ENCODE results near the gene CRACR2A.

Gene CRACR2A, protein sequence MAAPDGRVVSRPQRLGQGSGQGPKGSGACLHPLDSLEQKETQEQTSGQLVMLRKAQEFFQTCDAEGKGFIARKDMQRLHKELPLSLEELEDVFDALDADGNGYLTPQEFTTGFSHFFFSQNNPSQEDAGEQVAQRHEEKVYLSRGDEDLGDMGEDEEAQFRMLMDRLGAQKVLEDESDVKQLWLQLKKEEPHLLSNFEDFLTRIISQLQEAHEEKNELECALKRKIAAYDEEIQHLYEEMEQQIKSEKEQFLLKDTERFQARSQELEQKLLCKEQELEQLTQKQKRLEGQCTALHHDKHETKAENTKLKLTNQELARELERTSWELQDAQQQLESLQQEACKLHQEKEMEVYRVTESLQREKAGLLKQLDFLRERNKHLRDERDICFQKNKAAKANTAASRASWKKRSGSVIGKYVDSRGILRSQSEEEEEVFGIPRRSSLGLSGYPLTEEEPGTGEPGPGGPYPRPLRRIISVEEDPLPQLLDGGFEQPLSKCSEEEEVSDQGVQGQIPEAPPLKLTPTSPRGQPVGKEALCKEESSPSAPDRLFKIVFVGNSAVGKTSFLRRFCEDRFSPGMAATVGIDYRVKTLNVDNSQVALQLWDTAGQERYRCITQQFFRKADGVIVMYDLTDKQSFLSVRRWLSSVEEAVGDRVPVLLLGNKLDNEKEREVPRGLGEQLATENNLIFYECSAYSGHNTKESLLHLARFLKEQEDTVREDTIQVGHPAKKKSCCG

DNA sequence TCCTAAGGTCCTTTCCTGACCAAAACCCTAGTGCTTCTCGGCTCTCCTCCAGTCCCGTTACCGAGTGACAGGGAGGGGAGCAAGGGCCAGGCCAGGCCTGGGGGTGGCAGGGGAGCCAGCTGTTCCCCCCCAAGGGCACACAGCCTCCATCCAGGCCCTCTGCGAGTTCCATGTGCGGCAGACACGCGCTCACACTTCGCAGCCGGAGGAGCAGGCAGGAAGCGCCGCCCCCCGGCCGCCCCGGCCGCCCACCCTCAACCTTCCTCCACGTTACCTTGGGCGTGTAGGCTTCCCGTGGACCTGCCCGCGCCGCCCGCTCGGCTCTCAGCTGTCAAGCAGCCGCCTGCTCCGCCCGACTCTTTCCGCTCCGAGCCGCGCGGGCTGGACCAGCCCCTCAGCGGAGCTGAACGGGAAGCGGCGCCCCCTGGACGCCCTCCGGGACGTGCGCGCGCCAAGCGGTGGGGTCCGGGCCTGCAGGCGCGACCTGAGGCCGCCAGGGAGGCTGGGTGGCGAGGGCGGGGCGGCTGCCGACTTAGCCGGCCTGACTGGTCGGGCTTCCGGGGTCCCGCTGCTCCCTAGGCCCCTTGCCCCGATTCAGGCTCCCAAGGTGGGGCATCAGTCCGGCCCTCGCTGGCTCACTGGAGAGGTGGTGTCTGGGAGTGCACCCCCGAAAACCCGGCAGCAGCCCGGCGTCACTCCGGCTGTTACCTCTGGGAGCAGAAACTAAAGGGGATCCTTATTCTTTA is at the start of gene CRACR2A:
TSS of gene CRACR2A (minus strand) at position 369 of the 746 bp plus-strand sequence. CDS start 56,110 bp downstream, outside the sequence.
- peak; percentile 64 for DNase-seq (ENCODE audit: low read depth)

DNA sequence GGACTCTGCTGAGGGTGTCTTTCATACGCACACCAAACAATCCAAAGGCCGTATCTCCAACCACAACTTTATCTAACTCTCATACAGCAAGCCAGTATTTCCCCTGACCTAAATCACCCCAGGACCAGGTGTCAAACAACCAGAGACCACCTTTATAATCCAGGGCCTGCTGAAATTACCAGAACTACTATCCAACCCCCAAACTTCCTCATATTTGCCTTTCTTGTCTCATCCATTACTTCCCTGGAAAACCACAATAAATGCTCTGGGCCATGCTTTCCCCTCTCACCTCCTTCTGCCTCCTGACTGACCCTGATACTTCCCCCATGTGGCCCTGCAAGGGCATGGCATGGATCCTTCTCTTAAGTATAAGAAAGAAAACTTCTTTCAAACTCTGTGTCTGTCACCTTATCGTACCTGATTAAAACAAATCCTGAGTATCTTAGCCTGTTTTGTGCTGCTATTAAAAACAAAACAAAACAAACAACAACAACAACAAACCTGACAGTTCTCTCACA is 44.7 kb upstream of the CRACR2A start:
- DNase-seq (ENCODE audit: low read depth), result no peak

DNA sequence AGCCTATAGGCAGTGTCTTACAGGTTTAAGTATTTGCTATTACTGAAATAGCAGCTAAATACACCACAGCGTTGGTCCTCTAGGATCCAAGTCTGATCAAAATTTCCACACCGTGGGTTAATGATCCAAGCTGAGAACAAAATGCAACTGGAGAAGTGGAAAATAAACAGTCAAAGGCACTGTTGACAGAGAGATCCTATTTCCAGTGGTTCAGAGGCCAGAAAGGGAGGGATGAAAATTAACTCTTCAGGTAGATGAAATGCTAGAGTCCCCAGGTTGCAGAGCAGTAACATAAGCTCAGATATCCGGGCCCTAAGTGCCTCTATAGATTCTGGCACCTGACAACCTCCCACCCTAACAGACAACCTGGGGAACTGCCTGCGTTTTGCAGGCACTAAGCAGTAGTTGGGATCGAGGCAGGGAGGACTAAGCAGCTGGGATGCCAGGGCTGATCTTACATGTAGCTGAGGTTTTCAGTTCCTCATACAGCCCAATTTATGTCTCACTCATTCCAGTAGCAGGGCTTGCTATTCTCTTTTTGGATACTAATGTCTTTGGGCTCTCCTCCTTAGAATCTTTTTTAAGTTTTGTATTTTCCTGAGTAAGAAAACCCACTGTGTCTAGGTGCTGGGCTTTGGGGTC is 42.7 kb upstream of the CRACR2A start:
- DNase-seq (ENCODE audit: low read depth), result no peak

DNA sequence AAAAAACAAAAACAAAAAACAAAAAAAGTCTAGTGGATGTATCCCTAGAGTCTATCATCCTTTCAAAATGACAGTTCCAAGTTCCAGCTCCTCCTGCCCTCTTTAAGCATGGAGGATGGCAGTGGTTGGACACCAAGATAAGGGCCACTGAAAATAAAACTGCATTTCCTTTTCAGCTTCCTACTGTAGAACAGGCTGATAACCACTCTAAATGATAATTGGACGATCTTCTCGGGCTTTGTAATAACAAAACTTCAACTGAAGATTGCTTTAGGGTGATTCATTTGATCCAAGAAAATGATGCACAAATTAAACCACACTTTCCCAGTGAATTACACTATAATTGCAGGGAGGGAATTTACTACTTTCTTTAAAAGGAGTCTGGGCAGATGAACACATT is 42.2 kb upstream of the CRACR2A start:
- DNase-seq (ENCODE audit: low read depth), result no peak

DNA sequence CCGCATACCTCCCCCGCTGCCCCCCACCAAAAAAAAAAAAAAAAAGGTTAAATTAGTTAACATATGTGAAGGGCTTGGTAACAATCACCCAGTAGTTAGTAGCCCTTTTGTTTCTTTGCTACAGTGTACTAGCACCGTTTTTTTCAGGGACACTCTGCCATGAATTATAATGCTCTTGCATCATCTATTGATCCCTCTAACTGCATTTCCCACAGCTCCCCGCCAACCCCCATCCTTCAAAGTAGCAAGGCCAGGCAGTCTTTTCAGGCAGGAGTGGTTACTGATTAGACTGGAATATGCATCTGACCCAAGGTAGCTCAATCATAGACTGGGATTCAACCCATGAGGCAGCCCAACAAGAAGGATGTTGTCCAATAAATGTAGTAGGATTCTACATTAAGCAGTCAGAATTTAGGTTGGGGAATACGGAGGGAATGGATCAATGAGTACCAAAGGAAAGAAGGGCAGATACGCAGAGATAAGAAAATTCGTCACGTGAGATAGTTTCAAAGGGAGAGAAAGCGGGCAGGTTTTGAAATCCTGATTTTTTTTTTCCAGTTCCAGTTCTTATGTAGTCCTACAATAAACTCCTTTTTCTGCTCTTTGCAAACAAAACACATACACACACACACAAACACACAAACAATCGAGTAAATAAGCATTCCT is 39.8 kb upstream of the CRACR2A start:
- no peak for DNase-seq (ENCODE audit: low read depth)

DNA sequence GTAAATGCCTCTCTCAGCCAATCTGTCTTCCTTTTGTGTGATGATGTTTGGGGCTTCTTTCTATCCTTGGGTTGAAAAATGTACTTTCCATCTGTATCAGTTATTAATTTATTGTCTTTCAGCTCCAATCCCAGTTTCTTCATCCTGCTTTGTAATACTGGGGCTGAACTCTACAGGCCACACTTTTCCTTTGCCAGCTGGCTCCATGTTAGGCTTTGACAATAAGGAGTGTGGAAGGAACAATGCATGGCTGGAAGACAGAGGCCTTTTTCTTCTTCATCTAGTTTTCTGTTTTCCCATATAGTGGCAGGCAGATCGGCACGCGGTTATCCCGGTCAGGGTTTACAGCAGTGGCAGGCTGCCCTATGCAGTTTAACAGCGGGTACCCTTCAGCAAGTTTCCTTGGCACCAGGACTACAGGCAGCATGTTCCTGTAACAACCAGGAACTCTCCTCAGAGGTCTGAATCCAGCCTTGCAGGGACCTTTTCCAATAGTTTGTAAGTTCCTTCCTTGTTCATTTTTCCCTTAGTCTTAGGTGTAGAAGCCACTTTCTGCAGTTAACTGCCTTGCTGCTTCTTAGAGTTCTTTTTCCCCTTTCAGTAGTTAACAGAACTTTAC is 38.5 kb upstream of the CRACR2A start:
- no peak for DNase-seq (ENCODE audit: low read depth)

DNA sequence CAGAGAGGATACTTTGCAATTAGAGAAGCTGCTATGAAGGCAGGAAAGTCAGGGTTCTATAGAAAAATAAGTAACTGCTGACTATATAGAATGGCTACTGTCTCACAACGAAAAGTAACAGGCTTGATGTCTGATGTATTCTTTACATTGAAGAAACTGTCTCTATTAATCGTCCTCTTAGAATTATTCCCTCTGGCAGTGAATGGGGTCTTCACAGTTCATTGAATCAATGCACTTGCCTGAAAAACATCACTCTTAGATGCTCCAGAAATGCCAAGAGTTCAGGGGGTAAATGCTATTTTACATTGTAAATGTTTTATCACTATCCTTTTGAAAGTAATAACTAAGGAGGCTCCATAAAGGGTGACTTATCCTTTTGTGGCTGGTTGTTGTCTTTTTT is 37.7 kb upstream of the CRACR2A start:
- DNase-seq (ENCODE audit: low read depth), result no peak

DNA sequence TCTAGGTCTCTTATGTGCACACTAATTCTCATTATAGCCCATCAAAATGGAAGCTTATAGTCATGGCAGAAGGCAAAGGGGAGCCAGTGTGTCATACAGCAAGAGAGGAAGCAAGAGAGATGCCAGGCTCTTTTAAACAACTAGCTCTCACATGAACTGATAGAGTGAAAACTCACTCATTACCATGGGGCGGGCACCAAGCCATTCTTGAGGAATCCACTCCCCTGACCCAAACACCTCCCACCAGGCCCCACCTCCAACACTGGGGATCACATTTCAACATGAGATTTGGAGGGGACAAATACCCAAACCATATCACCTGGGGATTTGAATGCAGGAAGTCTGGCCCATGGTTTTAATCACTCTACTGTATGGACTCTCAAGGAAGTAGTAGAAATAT is 36.9 kb upstream of the CRACR2A start:
- no peak for DNase-seq (ENCODE audit: low read depth)

DNA sequence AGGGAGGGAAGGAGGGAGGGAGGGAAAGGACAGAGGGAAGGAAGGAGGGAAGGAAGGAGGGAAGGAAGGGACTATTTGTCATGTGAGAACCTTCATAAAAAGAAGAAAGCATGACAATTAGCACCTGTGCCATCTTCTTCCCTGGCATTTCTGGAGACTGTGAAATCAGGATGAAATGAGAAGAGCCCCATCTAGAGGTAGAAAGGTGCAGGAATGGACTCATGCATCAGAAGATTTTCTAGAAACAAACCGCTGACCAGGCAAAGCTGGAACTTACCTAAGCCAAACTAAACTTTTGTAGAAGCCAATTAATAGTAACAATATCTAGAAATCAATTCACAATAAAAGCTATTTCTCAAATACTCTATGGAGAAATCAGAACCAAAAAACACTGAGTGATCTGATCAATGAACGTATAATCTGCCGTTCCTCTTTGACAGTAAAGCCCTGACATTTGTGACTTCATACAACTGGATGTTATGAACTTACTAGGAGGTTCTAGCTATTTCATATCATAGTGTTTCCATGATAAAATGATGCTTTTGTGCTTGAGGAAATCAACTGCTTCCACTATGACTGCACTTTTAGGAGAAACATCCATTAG is 24.4 kb upstream of the CRACR2A start:
- no peak for DNase-seq (ENCODE audit: low read depth)

DNA sequence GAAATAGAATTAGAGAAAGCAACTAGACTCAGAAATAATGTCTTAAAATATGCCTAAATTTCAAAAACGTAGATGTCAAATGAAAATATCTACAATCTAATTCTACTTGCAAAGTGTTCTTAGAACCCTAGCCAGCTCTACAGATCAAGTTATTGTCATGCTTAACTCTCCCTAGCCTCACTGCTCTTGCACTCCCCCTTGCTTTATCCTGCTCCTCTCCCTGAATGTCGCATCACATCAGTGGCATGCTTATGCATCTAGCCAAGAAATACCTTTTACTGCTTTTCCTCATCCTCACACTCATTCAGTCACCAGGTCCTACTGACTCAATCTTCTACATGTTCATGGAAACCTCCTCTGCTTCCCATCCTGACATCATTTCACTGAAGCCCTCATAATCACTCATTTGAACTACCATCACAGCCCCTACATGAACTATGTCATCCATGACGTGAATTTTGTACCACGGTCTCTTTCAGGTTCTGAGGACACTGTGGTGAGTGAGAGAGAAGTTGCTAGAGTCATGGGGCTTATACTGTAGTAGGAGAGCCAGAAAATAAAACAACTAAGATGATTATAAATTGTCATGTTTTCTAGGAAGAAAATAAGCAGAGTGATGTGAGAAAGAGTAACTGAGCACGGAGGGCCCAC is 22.6 kb upstream of the CRACR2A start:
- DNase-seq (ENCODE audit: low read depth), result no peak

DNA sequence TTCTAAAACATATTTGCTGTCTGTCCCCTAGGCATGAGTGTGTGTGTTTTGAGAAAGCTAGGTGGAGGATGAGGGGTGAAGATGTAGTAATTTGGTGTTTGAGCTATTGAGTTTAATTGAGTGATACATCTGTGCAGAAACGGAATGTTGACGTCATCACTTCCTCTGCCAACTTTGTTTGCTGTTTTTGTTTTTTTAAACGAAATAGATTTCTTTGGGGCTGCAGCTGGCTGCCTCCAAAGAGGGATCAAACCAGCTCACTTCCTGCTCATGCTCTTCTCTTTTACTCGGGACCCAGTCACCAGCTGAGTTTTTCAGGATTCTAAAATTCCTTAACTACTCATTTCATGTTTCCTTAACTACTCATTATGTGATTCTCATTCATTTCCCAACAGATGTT is 19.5 kb upstream of the CRACR2A start:
- no peak for DNase-seq (ENCODE audit: low read depth)

DNA sequence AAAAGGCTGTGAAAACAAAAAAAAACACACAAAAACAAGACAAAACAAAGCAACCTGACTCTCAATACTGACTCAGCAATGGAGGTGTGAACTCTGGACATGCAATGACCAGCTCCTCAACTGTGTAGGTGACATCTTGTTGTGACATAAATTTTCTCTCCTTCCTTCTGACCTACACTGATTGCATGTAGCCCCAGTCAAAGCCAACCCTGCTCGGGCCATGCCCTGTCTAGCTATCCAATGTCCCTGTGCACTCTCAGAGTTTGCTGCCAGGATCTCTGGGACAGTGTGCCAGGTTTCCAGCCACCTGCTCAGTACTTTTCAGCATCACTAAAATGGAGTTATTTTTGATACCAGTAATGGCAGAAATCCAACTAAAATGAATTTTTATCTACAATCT is 18.9 kb upstream of the CRACR2A start:
- no peak for DNase-seq (ENCODE audit: low read depth)

DNA sequence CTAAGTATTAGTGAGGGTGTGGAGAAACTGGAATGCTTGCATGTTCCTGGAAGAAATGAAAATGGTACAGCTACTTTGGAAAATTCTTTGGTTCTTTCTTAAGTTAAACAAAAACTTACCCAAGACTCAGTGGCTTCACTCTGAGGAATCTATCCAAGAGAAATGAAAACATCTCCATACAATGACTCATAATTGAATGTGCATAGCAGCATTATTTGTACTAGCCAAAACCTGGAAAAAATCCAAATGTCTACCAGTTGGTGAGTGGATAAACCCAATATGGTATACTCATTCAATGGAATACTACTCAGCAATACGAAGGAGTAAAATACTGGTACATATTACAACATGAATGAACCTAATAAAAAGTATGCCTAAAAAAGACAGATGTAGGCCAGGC is 18.0 kb upstream of the CRACR2A start:
- DNase-seq (ENCODE audit: low read depth), result no peak

DNA sequence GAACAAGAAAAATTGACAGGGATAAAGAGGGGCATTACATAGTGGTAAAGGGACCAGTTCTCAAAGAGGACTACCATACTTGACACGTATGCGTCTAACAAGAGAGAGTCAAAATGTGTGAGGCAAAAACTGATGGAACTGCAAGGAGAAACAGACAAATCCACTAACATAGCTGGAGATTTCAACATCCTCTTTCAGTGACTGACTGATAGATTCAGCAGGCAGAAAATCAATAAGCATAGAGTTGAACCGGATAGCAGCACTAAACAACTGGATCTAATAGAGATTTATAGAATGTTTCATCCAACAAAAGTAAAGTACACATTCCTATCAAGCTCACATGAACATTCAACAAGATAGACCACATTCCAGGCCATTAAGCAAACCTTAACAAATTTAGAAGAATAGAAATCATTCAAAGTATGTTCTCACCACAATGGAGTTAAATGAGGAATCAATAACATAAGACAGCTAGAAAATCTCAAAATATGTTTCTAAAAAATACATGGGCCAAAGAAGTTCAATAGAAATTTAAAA is 16.1 kb upstream of the CRACR2A start:
- no peak for DNase-seq (ENCODE audit: low read depth)

DNA sequence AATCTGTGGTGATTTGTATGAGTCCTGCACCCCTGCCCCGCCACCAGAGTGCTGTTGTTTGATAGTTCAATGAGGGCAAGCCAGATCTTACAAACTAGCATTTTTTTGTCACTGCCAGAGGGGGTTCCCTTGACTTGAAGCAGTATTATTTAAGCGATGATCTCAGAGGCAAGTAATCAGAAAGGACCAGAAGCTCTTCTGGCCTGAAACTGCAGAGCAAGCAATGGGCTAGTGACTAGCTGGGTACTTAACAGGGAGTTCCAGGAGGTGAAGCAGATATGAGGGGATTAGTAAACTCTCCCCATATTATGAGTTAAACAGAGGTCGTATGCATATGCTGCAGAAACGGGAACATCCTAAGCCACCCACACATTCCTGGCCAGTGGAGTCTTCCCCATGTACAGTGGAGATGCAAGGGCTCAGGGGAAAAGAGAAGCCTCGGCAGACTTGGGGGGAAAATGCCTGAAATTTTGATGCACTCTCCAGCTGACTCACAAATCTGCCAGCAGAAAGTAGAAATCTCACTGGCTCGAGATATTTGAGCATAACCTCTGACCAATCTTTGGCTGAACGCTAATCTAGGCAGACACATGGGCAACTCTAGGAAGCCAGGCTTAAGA is 8.3 kb upstream of the CRACR2A start:
- no peak for DNase-seq (ENCODE audit: low read depth)

DNA sequence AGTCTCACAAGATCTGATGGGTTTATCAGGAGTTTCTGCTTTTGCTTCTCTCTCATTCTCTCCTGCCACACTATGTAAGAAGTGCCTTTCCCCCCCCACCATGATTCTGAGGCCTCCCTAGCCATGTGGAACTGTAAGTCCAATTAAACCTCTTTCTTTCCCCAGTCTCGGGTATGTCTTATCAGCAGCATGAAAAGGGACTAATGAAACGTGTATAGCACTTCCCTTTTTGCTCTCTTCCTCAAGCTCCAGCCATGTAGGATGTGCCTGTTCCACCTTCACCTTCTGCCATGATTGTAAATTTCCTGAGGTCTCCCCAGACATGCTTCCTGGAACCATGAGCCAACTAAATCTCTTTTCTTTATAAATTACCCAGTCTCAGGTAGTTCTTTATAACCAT is 7.0 kb upstream of the CRACR2A start:
- no peak for DNase-seq (ENCODE audit: low read depth)

DNA sequence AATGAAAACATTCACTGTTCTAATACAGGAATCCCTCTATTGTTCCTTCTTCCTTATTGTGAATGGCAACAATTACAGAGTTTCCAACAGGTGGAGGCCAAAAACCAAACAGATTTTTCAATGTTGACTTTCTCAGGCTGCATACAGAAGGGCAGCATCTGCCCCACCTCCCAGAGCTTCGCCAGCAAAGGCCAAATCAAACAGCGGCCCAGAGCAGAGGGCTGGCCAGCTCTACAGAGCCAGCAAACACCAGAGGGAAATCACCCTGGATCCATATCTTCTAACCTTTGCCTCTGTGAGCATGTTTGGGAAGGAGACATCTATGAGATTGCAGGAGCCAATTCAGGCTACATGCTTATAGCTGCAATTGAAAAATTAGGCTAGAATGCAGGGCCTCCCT is 4.4 kb upstream of the CRACR2A start:
- no peak for DNase-seq (ENCODE audit: low read depth)

DNA sequence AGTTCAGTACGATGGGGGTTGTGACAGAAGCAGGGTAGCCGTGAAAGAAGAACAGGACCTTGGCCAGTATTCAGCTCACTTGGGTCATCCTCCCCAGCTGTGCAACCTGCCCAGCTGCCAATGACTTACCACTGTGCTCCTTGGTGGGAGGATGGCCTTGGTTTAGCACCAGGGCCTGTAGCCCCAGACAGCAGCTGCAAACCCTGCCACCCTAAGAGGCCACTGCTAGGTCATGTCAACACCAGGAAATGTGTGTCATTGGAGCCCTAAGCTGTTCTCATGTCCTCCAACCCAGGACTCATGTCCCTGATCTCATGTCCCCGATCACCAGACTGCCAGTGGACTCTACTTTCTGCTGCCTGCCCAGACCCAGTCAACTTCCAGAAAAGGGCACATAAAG is 3.0 kb upstream of the CRACR2A start:
- no peak for DNase-seq (ENCODE audit: low read depth)

DNA sequence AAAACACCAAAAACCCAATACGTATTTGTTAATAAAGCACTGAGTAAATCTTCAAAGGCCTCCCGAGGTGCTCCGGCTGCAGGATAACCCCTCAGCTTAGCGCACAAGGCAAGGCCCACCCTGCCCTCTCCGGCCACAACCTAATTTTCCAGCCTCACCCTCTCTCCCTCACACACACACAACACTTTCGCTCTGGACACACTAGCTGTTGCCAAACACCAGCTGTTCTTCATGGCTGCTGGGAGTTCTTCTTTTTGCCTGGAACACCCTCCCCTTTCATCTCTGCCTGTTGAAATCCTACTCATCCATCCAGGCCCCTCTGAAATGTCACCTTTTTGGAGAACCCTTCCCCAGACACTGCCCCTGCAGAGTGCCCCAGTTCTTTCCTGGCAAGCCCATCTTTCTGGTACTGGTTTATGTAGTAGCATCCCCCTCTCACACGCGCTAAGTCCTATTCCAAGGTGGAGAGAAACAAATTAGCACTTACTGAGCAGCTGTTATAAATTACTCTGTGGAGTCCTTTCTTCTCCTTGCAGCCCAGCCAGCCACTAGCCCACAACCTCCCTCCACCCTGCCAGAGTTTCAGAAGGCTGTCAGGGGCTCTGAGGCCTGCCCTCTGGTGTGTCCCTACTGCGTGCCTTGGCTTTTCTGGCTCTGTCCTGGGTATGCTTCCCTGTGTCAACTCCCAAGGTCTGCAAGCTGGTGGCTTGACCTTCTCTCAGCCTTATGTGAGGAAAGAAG is 805 bp upstream of the CRACR2A start:
- DNase-seq (ENCODE audit: low read depth), result no peak

Data from stimulated activated CD8-positive, alpha-beta memory T cell treated with anti-CD3 and anti-CD28 coated beads, Interleukin-15, amount 100 ng/mL, for 1 hour (primary cell).